Activated T-cell treated with anti-CD3 and anti-CD28 coated beads for 48 hours (primary cell): Measurements from ENCODE around the gene TEX14.
"Not testable (repeated sequence)": the region's sequence is repeated elsewhere in the genome, so short reads cannot be mapped to it uniquely, and the experiment has no call there.

Experiments
- DNase-seq: peaks from one replicate; pipeline ENCODE4 v3.0.0-alpha.2; 2020; ENCODE audit warnings: low read depth

TEX14 gene

GRCh38 chr17:58658804-58659713, 32.8 kb downstream of the TEX14 start:
- DNase-seq = peak; percentile 57

- DNase-seq = not testable (repeated sequence)
Measured at GRCh38 chr17:58657962-58658803, 33.7 kb downstream of the TEX14 start.

GRCh38 chr17:58648236-58648635, 43.6 kb downstream of the TEX14 start:
- DNase-seq = no peak

- no peak for DNase-seq
Measured at GRCh38 chr17:58643147-58643546, 48.7 kb downstream of the TEX14 start.

GRCh38 chr17:58641887-58642311, 49.9 kb downstream of the TEX14 start:
- no peak for DNase-seq

GRCh38 chr17:58640202-58640601, 51.6 kb downstream of the TEX14 start:
- no peak for DNase-seq

- DNase-seq = no peak
Measured at GRCh38 chr17:58639681-58640080, 52.2 kb downstream of the TEX14 start.

- no peak for DNase-seq
Measured at GRCh38 chr17:58637011-58637570, 54.8 kb downstream of the TEX14 start.

GRCh38 chr17:58632324-58633314, 59.2 kb downstream of the TEX14 start:
- DNase-seq = no peak

GRCh38 chr17:58631523-58632323, 60.1 kb downstream of the TEX14 start:
- peak; percentile 88 for DNase-seq

- DNase-seq = peak; percentile 30
Measured at GRCh38 chr17:58630883-58631522, 60.8 kb downstream of the TEX14 start.

- no peak for DNase-seq
Measured at GRCh38 chr17:58626905-58627304, 64.9 kb downstream of the TEX14 start.

- no peak for DNase-seq
Measured at GRCh38 chr17:58624751-58625150, 67.1 kb downstream of the TEX14 start.

- no peak for DNase-seq
Measured at GRCh38 chr17:58621174-58621573, 70.7 kb downstream of the TEX14 start.

GRCh38 chr17:58618336-58618735, 73.5 kb downstream of the TEX14 start:
- no peak for DNase-seq

- no peak for DNase-seq
Measured at GRCh38 chr17:58617563-58617962, 74.3 kb downstream of the TEX14 start.

- DNase-seq = no peak
Measured at GRCh38 chr17:58615768-58616659, 75.8 kb downstream of the TEX14 start.

- DNase-seq = no peak
Measured at GRCh38 chr17:58614859-58615459, 76.9 kb downstream of the TEX14 start.
